PC-9 (cell line): ENCODE data around the gene KIF26B. TPM values are rescaled to one million over a fixed set of nuclear protein-coding genes. Genes with fewer than 3 reads are reported as not detected.

ENCODE experiments used
- BruUV-seq: library from RNA; stranded (reverse); fragments of 400-500 nt; replicated peaks from 2 replicates; lab custom pipeline; 2021; lab: Mats Ljungman, UMichigan
- CTCF ChIA-PET: fragments of 300-600 bp; sonication (Branson Sonifier 250); formaldehyde crosslinking; loops from one replicate; lab custom pipeline; 2022; ENCODE audit warnings: antibody characterized with exemption; lab: Charles Lee
- POLR2A ChIA-PET: fragments of 300-600 bp; sonication (Branson Sonifier 250); formaldehyde crosslinking; loops from one replicate; lab custom pipeline; 2022; ENCODE audit warnings: antibody characterized with exemption; ENCODE audit not compliant: unreplicated experiment; lab: Charles Lee
- DNase-seq, 2 experiments: peaks; one replicate each; pipeline versions ENCODE4 v3.0.0 to v3.0.0-alpha.2; 2015 to 2022; ENCODE audit warnings: mixed read lengths in 1 of 2
- H2AFZ ChIP-seq: fragments of 200-600 bp; sonication (generic); 2 replicates; pipeline ENCODE4 v1.8.1; 2017; ENCODE audit warnings: antibody characterized with exemption
- H3F3A ChIP-seq: fragments of 200-600 bp; sonication (generic); 2 replicates; pipeline ENCODE4 v1.8.1; 2017; ENCODE audit warnings: antibody characterized with exemption, mild to moderate bottlenecking, low read depth; ENCODE audit not compliant: insufficient read depth
- H3K27ac ChIP-seq: fragments of 200-600 bp; sonication (generic); 2 replicates; pipeline ENCODE4 v1.6.1; 2016; ENCODE audit warnings: mixed run types
- H3K27me3 ChIP-seq: fragments of 200-600 bp; sonication (generic); 2 replicates; pipeline ENCODE4 v1.6.1; 2016; ENCODE audit warnings: low read depth, mixed run types; ENCODE audit not compliant: insufficient read depth
- H3K36me3 ChIP-seq: fragments of 200-600 bp; sonication (generic); 2 replicates; pipeline ENCODE4 v1.6.1; 2016; ENCODE audit warnings: low read depth, mixed run types
- H3K4me1 ChIP-seq: fragments of 200-600 bp; sonication (generic); replicated peaks from 2 replicates; pipeline ENCODE4 v1.6.1; 2016; ENCODE audit warnings: mixed run types; ENCODE audit not compliant: insufficient read depth
- H3K4me2 ChIP-seq: fragments of 200-600 bp; sonication (generic); 2 replicates; pipeline ENCODE4 v1.6.1; 2017; ENCODE audit warnings: mixed run types
- H3K4me3 ChIP-seq: fragments of 200-600 bp; sonication (generic); 2 replicates; pipeline ENCODE4 v1.6.1; 2016; ENCODE audit warnings: mixed run types
- H3K79me2 ChIP-seq: fragments of 200-600 bp; sonication (generic); 2 replicates; pipeline ENCODE4 v1.6.1; 2017; ENCODE audit warnings: low read depth, mixed run types
- H3K9me2 ChIP-seq: fragments of 200-600 bp; sonication (generic); 2 replicates; pipeline ENCODE4 v1.8.1; 2017; ENCODE audit warnings: mild to moderate bottlenecking; ENCODE audit not compliant: insufficient read depth
- H3K9me3 ChIP-seq: fragments of 200-600 bp; sonication (generic); 2 replicates; pipeline ENCODE4 v1.8.1; 2016; ENCODE audit warnings: low read depth; ENCODE audit not compliant: insufficient read depth
- H4K20me1 ChIP-seq: fragments of 200-600 bp; sonication (generic); 2 replicates; pipeline ENCODE4 v1.8.1; 2017; ENCODE audit not compliant: insufficient read depth
- EZH2 ChIP-seq: fragments of 200-600 bp; sonication (generic); IDR thresholded peaks from 2 replicates; pipeline ENCODE4 v1.8.0; 2017; ENCODE audit warnings: antibody characterized with exemption, low read depth
- intact Hi-C: fragments of 100-400 bp; cut with micrococcal nuclease; formaldehyde crosslinking; loops from one replicate; pipeline ENCODE4 v1.10.0; 2022; ENCODE audit not compliant: unreplicated experiment
- total RNA-seq: library from RNA; stranded (reverse); gene quantifications from 2 replicates; pipeline ENCODE4 v1.2.3, GENCODE V29; 2021
- TF ChIP-seq, protein P1 (sequence below): fragments of 200-600 bp; sonication (generic); conservative IDR thresholded peaks from 2 replicates; pipeline ENCODE4 v1.6.1; 2017; ENCODE audit warnings: mixed run types, antibody characterized with exemption, mild to moderate bottlenecking, moderate library complexity

The KIF26B gene
- total RNA-seq, 1 experiment from 2014 or later = 0.11 TPM

DNA sequence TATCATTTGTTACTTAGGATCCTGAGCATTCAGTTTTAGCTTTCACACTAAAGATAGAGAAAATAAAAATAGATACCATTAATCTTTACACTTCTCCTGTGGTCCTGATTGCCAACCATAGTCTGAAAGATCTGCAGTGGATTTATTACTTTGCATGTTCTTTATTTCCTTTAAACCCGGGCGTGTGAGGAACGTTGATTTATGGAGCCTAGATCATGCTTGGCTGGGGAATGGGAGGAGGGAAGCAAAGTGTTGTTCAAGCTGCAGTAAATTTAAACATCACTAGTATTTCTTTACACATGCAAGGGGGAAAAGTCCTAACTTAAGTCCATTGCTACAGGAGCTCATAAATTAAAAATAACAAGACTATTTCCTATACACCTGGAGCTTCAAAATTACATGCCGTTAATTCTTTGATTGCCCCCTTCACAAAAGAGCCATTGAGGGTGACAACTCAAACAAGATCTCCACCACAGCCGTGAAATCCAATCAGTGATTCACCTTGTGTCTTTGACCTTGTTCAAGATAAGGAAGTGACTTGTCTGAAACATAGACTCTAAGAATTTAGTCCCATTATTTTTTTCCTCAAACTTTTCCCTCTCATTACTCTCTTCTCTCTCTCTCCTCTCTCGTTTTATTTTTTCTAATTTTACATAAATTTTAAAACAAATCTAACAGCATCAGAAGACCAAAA lies 282.7 kb downstream of the KIF26B start:
- H3K4me1 ChIP-seq = no peaks in the 10 kb centered on the region
- no peaks in the 10 kb centered on the region for H4K20me1 ChIP-seq
- H3F3A ChIP-seq = no peaks in the 10 kb centered on the region
- CTCF ChIA-PET = no interaction called here
- H3K9me2 ChIP-seq = no peaks in the 10 kb centered on the region
- H3K4me2 ChIP-seq = no peak overlapping the region
- intact Hi-C loops = no loop called here
- H3K4me3 ChIP-seq = no peak overlapping the region
- no peak for TF ChIP-seq EZH2
- TF ChIP-seq, protein P1, sequence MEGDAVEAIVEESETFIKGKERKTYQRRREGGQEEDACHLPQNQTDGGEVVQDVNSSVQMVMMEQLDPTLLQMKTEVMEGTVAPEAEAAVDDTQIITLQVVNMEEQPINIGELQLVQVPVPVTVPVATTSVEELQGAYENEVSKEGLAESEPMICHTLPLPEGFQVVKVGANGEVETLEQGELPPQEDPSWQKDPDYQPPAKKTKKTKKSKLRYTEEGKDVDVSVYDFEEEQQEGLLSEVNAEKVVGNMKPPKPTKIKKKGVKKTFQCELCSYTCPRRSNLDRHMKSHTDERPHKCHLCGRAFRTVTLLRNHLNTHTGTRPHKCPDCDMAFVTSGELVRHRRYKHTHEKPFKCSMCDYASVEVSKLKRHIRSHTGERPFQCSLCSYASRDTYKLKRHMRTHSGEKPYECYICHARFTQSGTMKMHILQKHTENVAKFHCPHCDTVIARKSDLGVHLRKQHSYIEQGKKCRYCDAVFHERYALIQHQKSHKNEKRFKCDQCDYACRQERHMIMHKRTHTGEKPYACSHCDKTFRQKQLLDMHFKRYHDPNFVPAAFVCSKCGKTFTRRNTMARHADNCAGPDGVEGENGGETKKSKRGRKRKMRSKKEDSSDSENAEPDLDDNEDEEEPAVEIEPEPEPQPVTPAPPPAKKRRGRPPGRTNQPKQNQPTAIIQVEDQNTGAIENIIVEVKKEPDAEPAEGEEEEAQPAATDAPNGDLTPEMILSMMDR = no peak
- no peaks in the 10 kb centered on the region for H3K36me3 ChIP-seq
- POLR2A ChIA-PET = no interaction called here
- no peak overlapping the region for H2AFZ ChIP-seq
- BruUV-seq = no TSS peak
- no peak overlapping the region for H3K27ac ChIP-seq
- no peaks in the 10 kb centered on the region for H3K79me2 ChIP-seq
- no peaks in the 10 kb centered on the region for H3K9me3 ChIP-seq
- peaks cover 67% of the 10 kb centered on the region for H3K27me3 ChIP-seq
- DNase-seq = no peak

DNA sequence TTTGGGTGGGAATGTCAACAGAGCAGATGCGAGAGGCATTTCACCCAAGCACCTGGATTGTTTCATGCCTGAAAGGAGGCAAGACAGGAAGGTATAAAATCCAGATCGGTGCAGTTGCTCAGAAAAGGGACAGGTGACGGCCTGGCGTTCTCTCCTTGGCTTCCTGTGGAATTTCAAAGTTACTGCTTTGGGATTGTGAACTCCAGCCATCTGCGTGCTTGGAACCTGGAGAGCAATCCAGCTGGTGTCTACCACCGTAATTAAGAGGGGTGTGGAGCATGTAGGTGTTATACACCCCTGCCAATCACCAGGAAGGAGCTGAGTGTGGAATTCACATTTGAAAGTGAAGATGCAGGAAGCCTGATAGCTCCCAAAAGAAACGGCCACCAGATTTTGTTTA lies 286.1 kb downstream of the KIF26B start:
- BruUV-seq = no TSS peak
- peaks cover 73% of the 10 kb centered on the region for H3K27me3 ChIP-seq
- H4K20me1 ChIP-seq = no peaks in the 10 kb centered on the region
- POLR2A ChIA-PET = no interaction called here
- no peak overlapping the region for H2AFZ ChIP-seq
- no peak overlapping the region for H3K4me2 ChIP-seq
- H3K4me1 ChIP-seq = no peaks in the 10 kb centered on the region
- DNase-seq = no peak
- no peak overlapping the region for H3K27ac ChIP-seq
- TF ChIP-seq, protein P1 = no peak
- no peak for TF ChIP-seq EZH2
- H3F3A ChIP-seq = no peaks in the 10 kb centered on the region
- no peaks in the 10 kb centered on the region for H3K36me3 ChIP-seq
- no peaks in the 10 kb centered on the region for H3K9me2 ChIP-seq
- H3K9me3 ChIP-seq = no peaks in the 10 kb centered on the region
- H3K79me2 ChIP-seq = no peaks in the 10 kb centered on the region
- intact Hi-C loops = no loop called here
- CTCF ChIA-PET = no interaction called here
- H3K4me3 ChIP-seq = no peak overlapping the region

DNA sequence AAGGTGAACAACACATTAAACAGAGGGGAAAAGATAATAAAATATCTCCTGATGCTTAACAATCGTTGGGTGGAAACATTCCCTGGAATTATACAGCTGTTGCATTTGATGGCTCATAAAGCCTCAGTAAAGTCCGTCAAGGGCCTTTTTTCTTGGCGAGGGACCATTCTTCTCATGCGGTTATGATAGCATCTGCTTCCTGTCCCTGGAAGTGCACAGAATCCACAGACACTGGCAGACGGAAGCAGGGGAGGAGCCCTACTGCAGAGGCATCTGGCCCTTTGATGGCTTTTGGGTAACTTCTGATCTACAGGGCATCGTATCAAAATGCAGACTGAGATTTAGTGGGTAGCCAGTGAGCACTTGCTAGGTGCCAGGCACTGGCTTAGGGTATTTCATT lies 286.9 kb downstream of the KIF26B start:
- Histone ChIP-seq H3K4me1 (no peaks in the 10 kb centered on the region), H3K9me2 (no peaks in the 10 kb centered on the region), H3F3A (no peaks in the 10 kb centered on the region), H3K4me3 (no peak overlapping the region), H3K79me2 (no peaks in the 10 kb centered on the region), H3K4me2 (no peak overlapping the region), H3K27ac (no peak overlapping the region), H3K27me3 (peaks cover 68% of the 10 kb centered on the region), H4K20me1 (no peaks in the 10 kb centered on the region), H3K9me3 (no peaks in the 10 kb centered on the region), H3K36me3 (no peaks in the 10 kb centered on the region), H2AFZ (no peak overlapping the region)
- ChIA-PET CTCF (no interaction called here), POLR2A (no interaction called here)
- intact Hi-C loops = no loop called here
- TF ChIP-seq, protein P1 = no peak
- TF ChIP-seq EZH2 = no peak
- BruUV-seq = no TSS peak
- no peak for DNase-seq
